Activated CD4-positive, CD25-positive, alpha-beta regulatory T cell (primary cell): Measurements from ENCODE around the gene LAT.
"Not testable (repeated sequence)": the region's sequence is repeated elsewhere in the genome, so short reads cannot be mapped to it uniquely, and the experiment has no call there.

ENCODE experiments used
- DNase-seq, 4 experiments: peaks; one replicate each; lab custom pipeline; 2025; lab: John Stamatoyannopoulos, UW

LAT gene

GRCh38 chr16:28977703-28978662, 6.9 kb upstream of the LAT start:
- no peak for DNase-seq

DNA sequence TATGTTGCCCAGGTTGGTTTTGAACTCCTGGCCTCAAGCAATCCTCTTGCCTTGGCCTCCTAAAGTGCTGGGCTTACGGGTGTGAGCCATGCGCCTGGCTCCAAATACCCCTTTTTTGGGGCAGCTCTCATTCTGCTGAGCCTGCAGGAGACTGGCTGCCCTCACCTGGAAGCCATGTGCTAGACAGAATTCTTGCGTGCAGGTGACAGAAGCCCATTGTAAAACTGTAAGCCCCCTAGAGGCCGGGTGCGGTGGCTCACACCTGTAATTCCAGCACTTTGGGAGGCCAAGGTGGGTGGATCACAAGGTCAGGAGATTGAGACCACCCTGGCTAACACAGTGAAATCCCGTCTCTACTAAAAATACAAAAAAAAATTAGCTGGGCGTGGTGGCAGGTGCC, 4.5 kb upstream of the LAT start:
- not testable (repeated sequence) for DNase-seq

GRCh38 chr16:28980929-28981328, 3.9 kb upstream of the LAT start:
- no peak for DNase-seq

GRCh38 chr16:28981517-28981916, 3.3 kb upstream of the LAT start:
- no peak for DNase-seq

DNA sequence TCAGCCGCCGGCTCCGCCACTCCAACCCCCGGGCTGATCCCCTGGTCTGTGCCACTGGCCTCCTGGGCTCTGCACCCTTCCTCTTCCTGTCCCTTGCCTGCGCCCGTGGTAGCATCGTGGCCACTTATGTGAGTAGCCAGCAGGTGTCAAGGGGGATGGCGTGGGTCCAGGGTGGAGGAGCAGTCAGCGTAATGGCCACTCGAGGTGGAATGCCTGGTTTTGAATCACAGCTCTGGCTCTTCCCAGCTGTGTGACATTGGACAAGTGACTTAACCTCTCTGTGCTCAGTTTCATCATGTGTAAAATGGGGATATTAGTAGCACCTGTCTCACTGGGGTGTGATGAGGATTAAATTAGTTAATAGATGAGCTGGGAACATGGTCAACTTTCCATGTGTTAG, 2.4 kb upstream of the LAT start:
- no peak for DNase-seq

- DNase-seq = no peak
These were observed 1.9 kb upstream of the LAT start for GRCh38 chr16:28982949-28983348.

DNA sequence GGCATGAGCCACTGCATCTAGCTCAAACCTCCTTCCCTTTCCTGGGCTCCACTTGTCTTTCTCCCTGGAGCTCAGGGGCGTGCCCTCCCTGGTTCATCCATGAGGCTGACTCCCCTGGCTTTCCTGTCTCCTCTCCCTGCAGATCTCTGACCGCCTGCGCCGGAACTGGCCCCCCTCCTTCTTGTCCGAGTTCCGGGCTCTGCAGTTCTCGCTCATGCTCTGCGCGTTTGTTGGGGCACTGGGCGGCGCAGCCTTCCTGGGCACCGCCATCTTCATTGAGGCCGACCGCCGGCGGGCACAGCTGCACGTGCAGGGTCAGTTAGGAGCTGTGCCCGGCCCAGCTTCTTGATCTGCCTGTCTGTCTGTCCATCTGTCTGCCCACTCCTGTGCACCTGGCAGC, 1.2 kb upstream of the LAT start:
- DNase-seq = no peak

DNA sequence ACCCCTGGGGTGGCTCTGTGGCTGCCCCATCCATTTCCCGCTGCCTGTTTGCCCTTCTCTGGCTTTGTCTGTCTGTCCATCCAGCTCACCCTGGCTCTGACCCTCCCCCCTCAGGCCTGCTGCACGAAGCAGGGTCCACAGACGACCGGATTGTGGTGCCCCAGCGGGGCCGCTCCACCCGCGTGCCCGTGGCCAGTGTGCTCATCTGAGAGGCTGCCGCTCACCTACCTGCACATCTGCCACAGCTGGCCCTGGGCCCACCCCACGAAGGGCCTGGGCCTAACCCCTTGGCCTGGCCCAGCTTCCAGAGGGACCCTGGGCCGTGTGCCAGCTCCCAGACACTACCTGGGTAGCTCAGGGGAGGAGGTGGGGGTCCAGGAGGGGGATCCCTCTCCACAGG, 761 bp upstream of the LAT start:
- DNase-seq = no peak

DNA sequence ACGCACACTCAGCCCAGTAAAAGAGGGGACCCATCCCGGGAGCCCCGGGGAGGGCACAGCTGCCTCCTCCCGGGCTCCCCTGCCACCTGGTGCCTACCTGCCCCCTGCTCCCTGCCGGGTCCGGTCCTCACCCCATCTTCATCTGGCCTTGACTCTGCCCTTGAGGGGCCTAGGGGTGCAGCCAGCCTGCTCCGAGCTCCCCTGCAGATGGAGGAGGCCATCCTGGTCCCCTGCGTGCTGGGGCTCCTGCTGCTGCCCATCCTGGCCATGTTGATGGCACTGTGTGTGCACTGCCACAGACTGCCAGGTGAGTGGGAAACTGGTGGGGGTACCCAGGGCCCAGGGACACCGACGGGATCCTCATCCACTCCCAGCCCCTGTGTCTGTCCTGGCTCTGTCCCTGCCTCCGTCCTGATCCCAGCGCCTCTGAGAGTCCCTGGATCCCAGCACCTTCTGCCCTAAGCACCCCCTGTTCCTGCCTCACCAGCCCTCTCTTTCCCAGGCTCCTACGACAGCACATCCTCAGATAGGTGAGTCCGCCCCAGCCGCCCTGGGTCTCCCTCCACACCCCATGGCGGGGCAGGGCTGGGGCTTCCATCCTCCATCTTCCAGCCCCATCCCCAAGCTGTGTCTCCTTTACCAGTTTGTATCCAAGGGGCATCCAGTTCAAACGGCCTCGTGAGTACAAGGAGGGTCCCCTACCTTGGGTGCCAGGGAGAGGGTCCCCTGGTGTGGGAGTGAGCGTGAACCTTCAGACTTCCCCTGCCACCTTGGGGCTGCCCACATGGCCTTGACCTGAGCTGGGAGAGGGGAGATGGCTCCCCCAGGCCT, 574 bp downstream of the LAT start:
- DNase-seq = no peak

GRCh38 chr16:28986046-28986445, 1.2 kb downstream of the LAT start:
- no peak for DNase-seq

- DNase-seq = no peak
These were observed 1.6 kb downstream of the LAT start for GRCh38 chr16:28986492-28986891.

DNA sequence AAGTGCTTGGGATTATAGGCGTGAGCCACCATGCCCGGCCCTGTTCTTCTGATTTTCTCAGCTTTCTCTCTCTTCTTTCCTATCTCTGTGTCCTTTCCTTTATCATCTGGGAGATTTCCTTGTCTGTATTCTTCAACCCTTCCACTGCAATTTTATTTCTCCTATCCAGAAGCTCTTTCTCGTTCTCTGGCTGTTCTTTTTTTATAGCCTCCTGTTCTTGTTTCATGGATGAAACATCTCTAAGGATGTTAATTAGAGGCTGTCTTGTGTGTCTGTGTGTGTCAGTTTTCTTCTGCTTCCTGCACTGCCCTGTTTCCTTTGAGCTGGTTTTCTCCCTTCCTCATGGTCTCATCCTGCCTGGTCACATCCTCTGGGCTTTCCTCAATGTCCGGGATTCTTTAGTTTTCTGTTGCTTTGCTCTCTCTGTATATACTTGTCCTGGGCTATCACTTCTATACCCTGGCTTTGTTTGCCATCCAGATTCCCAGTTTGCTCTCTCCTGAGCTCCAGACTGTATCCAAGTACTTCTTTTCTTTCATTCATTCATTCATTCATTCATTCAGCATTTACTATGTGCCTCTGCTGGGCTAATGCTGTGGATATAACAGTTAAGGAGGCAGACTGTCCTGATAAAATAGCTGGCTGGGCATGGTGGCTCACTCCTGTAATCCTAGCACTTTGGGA, 2.5 kb downstream of the LAT start:
- DNase-seq = no peak

GRCh38 chr16:28989363-28989762, 4.5 kb downstream of the LAT start:
- no peak for DNase-seq

GRCh38 chr16:28990375-28991040, 5.7 kb downstream of the LAT start:
- peak in 1 of 4 experiments; percentile 23 for DNase-seq

GRCh38 chr16:28991687-28992086, 6.8 kb downstream of the LAT start:
- DNase-seq = no peak

GRCh38 chr16:28992496-28992895, 7.6 kb downstream of the LAT start:
- DNase-seq = no peak

- DNase-seq = no peak
These were observed 14.0 kb downstream of the LAT start for GRCh38 chr16:28998837-28999236.

- DNase-seq = no peak
These were observed 14.7 kb downstream of the LAT start for GRCh38 chr16:28999577-28999976.

- no peak for DNase-seq
These were observed 15.2 kb downstream of the LAT start for GRCh38 chr16:29000019-29000418.

DNA sequence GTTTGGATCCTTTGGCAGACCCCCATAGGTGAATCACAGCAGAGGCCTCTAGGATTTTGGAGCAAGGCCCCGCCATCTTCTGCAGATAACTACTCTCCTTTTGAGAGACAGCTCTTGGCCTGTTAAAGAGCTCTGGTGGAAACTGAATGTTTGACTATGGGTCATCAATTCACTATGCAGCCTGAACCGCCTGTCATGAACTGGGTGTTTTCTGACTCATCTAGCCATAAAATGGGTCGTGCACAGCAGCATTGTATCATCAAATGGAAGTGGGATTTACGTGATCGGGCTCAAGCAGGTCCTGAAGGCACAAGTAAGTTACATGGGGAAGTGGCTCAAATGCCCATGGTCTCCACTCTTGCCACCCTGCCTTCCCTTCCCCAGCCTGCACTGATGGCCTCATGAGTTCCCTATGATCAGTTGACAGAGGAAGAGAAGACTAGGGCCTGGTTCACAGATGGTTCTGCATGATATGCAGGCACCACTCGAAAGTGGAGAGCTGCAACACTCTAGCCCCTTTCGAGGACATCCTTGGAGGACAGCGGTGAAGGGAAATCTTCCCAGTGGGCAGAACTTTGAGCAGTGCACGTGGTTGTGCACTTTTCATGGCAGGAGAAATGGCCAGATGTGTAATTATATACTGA, 19.8 kb downstream of the LAT start:
- not testable (repeated sequence) for DNase-seq
